Neutrophil (primary cell): Measurements from ENCODE around the gene TRIM61.
"Not testable (repeated sequence)": the region's sequence is repeated elsewhere in the genome, so short reads cannot be mapped to it uniquely, and the experiment has no call there.

Experiments used
- H3K27ac ChIP-seq: fragments of 200-600 bp; sonication (generic); 2 replicates; pipeline ENCODE4 v1.5.1; 2016; ENCODE audit warnings: mild to moderate bottlenecking, moderate library complexity
- H3K27me3 ChIP-seq: fragments of 200-600 bp; sonication (generic); 2 replicates; pipeline ENCODE4 v1.6.0; 2016; ENCODE audit warnings: mild to moderate bottlenecking
- H3K36me3 ChIP-seq: fragments of 200-600 bp; sonication (generic); 2 replicates; pipeline ENCODE4 v1.5.1; 2017
- H3K4me1 ChIP-seq, 2 experiments: fragments of 200-600 bp in 1 of 2; sonication (generic) in 1 of 2; 1 replicate in 1 of 2; 2 replicates in 1 of 2; pipeline versions ENCODE4 v1.5.1 to v1.6.1; 2013 to 2016; ENCODE audit warnings: low read depth in 1 of 2, low read length in 1 of 2, mild to moderate bottlenecking in 1 of 2, moderate library complexity in 1 of 2; ENCODE audit not compliant: control insufficient read depth in 1 of 2, insufficient read depth in 1 of 2
- H3K4me3 ChIP-seq, 2 experiments: fragments of 200-600 bp in 1 of 2; sonication (generic) in 1 of 2; 1 replicate in 1 of 2; 2 replicates in 1 of 2; pipeline ENCODE4 v1.5.1; 2013 to 2016; ENCODE audit warnings: low read depth in 1 of 2, low read length in 1 of 2, mild to moderate bottlenecking in 1 of 2, moderate library complexity in 1 of 2
- H3K9me3 ChIP-seq: fragments of 200-600 bp; sonication (generic); 2 replicates; pipeline ENCODE4 v1.5.1; 2016
- TF ChIP-seq, protein P1 (sequence below): fragments of 200-600 bp; sonication (generic); IDR thresholded peaks from 2 replicates; pipeline ENCODE4 v1.5.1; 2016; ENCODE audit warnings: antibody characterized with exemption

TRIM61 gene

DNA sequence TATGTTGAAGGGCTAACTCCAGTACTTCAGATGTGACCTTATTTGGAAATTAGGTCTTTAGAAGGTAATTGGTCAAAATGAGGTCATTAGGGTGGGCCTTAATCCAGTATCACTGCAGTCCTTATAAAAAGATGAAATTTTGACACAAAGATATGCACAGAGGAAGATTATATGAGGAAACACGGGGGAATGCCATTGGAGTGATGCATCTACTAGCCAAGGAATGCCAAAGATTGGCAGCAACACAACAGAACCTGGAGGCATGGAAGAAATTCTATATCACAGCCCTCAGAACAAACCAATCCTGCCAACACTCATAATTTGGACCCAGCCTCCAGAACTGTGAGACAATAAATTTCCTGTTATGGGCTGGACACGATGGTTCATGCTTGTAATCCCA lies 17.6 kb downstream of the TRIM61 start:
- Histone ChIP-seq H3K9me3 (no peaks in the 10 kb centered on the region), H3K36me3 (no peaks in the 10 kb centered on the region), H3K27me3 (peaks cover 33% of the 10 kb centered on the region), H3K4me3 (no peak overlapping the region), H3K27ac (no peak overlapping the region), H3K4me1 (peaks cover 0 to 7% of the 10 kb centered on the region in 2 experiments)
- TF ChIP-seq, protein P1, sequence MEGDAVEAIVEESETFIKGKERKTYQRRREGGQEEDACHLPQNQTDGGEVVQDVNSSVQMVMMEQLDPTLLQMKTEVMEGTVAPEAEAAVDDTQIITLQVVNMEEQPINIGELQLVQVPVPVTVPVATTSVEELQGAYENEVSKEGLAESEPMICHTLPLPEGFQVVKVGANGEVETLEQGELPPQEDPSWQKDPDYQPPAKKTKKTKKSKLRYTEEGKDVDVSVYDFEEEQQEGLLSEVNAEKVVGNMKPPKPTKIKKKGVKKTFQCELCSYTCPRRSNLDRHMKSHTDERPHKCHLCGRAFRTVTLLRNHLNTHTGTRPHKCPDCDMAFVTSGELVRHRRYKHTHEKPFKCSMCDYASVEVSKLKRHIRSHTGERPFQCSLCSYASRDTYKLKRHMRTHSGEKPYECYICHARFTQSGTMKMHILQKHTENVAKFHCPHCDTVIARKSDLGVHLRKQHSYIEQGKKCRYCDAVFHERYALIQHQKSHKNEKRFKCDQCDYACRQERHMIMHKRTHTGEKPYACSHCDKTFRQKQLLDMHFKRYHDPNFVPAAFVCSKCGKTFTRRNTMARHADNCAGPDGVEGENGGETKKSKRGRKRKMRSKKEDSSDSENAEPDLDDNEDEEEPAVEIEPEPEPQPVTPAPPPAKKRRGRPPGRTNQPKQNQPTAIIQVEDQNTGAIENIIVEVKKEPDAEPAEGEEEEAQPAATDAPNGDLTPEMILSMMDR, result no peak

- not testable (repeated sequence) for H3K9me3 ChIP-seq, H3K4me1 ChIP-seq, H3K27ac ChIP-seq, H3K36me3 ChIP-seq, H3K4me3 ChIP-seq
- H3K27me3 ChIP-seq, result peaks cover 33% of the 10 kb centered on the region
Measured at GRCh38 chr4:164959421-164959820, 18.0 kb downstream of the TRIM61 start.

DNA sequence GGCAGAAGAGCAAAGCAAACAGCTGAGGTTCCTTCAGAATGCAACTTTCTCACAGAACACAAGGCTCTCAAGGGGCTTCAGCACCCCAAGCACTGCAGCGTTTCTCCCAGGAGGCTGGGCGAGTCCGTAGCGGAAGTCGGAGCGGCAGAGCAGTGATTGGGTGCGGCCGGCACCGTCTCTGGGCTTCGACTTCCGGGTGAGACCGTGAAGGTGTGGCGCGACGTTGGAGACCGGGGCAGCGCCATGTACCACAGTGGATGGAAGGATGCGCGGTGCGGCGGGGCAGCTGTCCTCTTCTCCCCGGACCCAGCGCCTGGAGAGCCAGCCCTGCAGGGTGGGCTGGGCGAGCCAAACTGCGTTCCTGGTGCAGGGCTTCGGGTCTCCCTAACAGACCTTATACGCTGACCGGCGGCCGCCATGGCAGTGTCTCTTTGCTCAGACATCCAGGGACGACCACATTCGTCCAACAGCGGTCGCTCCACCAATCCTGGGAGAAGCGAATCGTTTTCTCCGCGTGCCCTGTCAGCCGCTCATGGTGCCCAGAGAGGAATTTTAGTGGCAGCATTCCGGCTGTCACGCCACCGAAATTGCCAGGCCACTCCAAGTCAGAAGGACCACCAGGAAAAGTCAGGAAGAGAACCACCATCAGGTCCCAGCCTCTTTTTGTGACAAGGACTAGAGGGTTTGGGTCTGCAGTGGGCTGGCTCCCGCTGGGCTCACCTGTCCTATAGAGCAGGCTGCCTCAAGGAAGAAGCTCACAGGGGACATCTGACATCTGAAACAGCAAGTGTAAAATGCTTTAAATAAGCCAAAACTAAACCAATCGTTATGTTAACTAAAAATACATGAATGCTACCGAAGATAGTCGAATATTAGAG lies 20.5 kb downstream of the TRIM61 start:
- TF ChIP-seq, protein P1, result no peak
- Histone ChIP-seq H3K36me3 (no peaks in the 10 kb centered on the region), H3K4me1 (peaks cover 0 to 7% of the 10 kb centered on the region in 2 experiments), H3K27ac (no peak overlapping the region), H3K4me3 (peak overlapping the region; percentile 44 to 45), H3K9me3 (no peaks in the 10 kb centered on the region), H3K27me3 (peaks cover 33% of the 10 kb centered on the region)

DNA sequence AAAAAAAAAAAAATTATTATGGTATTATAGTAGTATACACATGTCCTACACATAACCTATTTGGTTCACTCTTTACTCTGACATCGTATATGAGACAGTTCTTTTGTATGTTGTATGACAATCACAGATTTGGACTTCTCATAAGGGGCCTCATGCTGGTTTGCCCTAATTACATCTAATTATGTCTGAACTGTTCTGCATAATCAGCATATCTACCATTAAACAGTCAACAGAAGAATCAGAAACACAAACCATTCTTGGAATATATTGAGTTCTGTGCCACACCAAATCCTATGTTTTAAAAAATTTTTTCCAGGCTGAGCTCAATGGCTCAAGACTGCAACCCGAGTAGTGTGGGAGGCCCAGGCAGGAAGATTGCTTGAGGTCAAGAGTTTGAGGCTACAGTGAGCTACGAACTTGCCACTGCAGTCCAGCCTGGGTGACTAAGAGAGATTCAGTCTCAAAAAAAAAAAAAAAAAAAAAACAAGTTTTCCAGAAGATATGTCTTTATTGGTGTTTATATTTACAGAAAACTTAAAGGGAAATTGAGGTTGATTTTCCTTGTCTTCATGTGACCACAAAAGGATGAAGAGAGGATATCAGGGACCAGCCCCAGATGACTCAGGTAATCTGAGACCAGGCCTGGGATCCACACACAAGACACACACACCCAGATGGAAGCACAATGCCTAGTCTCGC lies 22.2 kb downstream of the TRIM61 start:
- H3K27ac ChIP-seq, result no peak overlapping the region
- no peaks in the 10 kb centered on the region for H3K36me3 ChIP-seq
- H3K27me3 ChIP-seq, result peaks cover 33% of the 10 kb centered on the region
- no peak overlapping the region for H3K4me3 ChIP-seq
- H3K9me3 ChIP-seq, result no peaks in the 10 kb centered on the region
- TF ChIP-seq, protein P1, result no peak
- peaks cover 0 to 7% of the 10 kb centered on the region in 2 experiments for H3K4me1 ChIP-seq

DNA sequence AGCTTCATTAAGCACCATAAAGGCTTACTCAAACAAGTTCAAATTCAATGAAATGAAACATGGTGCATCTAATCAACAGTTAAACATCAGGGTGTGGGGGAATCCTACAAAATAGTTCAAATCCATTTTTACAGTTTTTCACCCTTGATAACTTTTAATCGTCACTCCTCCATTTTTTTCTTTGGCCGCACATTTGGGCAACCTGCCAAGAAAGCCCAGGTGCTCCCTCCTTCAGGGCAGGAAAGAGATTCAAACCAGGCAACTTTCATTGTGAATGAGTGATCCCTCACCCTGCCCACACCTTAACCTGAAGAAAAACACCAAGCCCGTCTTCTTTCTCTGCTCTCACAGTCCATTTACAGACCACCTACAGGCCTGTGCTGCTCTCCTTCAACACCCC lies 24.9 kb downstream of the TRIM61 start:
- H3K36me3 ChIP-seq, result no peaks in the 10 kb centered on the region
- no peaks in the 10 kb centered on the region for H3K9me3 ChIP-seq
- H3K4me3 ChIP-seq, result no peak overlapping the region
- H3K27ac ChIP-seq, result no peak overlapping the region
- peaks cover 0 to 7% of the 10 kb centered on the region in 2 experiments for H3K4me1 ChIP-seq
- TF ChIP-seq, protein P1, result no peak
- H3K27me3 ChIP-seq, result peaks cover 24% of the 10 kb centered on the region
